Vagina (tissue), 2 donors: ENCODE measurements around the gene LMCD1. TPM values are rescaled to one million over a fixed set of nuclear protein-coding genes. Genes with fewer than 3 reads are reported as not detected.

Experiments used
- DNase-seq, 2 donors: peaks; one replicate each; pipeline ENCODE4 v3.0.0-alpha.2; 2017; ENCODE audit errors: extremely low spot score in 2 of 2
- H3K27ac ChIP-seq: fragments of 200-600 bp; sonication (generic); one replicate; pipeline ENCODE4 v1.5.1; 2019
- H3K27me3 ChIP-seq: fragments of 200-600 bp; sonication (generic); one replicate; pipeline ENCODE4 v1.5.1; 2019
- H3K36me3 ChIP-seq, 2 donors: fragments of 200-600 bp; sonication (generic); one replicate each; pipeline ENCODE4 v1.5.1; 2017 to 2019
- H3K4me1 ChIP-seq: fragments of 200-600 bp; sonication (generic); one replicate; pipeline ENCODE4 v1.5.1; 2019
- H3K4me3 ChIP-seq, 2 donors: fragments of 200-600 bp; sonication (generic); 1 replicate in 1 of 2; 2 replicates in 1 of 2; pipeline ENCODE4 v1.5.1; 2016 to 2019
- H3K9me3 ChIP-seq: fragments of 200-600 bp; sonication (generic); one replicate; pipeline ENCODE4 v1.5.1; 2019
- POLR2A ChIP-seq, 2 donors: fragments of 450-650 bp; IDR thresholded peaks; one replicate each; pipeline ENCODE4 v1.6.1; 2017; ENCODE audit warnings: antibody characterized with exemption in 2 of 2, mild to moderate bottlenecking in 2 of 2, moderate library complexity in 2 of 2
- POLR2AphosphoS5 ChIP-seq, 2 donors: sonication (generic); formaldehyde crosslinking; IDR thresholded peaks; one replicate each; pipeline ENCODE4 v1.9.0; 2017; ENCODE audit warnings: antibody characterized with exemption in 2 of 2, mild to moderate bottlenecking in 2 of 2, low read depth in 1 of 2; ENCODE audit not compliant: insufficient read depth in 1 of 2
- intact Hi-C: fragments of 100-400 bp; cut with DNase I; formaldehyde crosslinking; loops from one replicate; pipeline ENCODE4 v1.15.1; 2023
- total RNA-seq: library from RNA; depleted of rRNA; stranded (reverse); fragments of >200 nt; gene quantifications from one replicate; pipeline ENCODE4 v1.2.3, GENCODE V29; 2016
- TF ChIP-seq, protein P1 (sequence below), 3 experiments: fragments of 450-650 bp in 2 of 3; fragments of 200-600 bp in 1 of 3; sonication (generic) in 1 of 3; IDR thresholded peaks; one replicate each; pipeline ENCODE4 v1.5.1; 2017 to 2019; ENCODE audit warnings: antibody characterized with exemption in 3 of 3, mild to moderate bottlenecking in 2 of 3, moderate library complexity in 2 of 3

LMCD1 gene
- total RNA-seq, 1 donor from 2014 or later: 78.3 TPM

- H3K27me3 ChIP-seq: no peaks in the 10 kb centered on the region
- DNase-seq: no peak
- H3K4me1 ChIP-seq: no peaks in the 10 kb centered on the region
- H3K9me3 ChIP-seq: no peaks in the 10 kb centered on the region
- TF ChIP-seq POLR2AphosphoS5 (IDR thresholded peaks at IDR 0.05; ENCODE audit: insufficient read depth in 1 of 2, low read depth in 1 of 2): no peak
- TF ChIP-seq, protein P1, sequence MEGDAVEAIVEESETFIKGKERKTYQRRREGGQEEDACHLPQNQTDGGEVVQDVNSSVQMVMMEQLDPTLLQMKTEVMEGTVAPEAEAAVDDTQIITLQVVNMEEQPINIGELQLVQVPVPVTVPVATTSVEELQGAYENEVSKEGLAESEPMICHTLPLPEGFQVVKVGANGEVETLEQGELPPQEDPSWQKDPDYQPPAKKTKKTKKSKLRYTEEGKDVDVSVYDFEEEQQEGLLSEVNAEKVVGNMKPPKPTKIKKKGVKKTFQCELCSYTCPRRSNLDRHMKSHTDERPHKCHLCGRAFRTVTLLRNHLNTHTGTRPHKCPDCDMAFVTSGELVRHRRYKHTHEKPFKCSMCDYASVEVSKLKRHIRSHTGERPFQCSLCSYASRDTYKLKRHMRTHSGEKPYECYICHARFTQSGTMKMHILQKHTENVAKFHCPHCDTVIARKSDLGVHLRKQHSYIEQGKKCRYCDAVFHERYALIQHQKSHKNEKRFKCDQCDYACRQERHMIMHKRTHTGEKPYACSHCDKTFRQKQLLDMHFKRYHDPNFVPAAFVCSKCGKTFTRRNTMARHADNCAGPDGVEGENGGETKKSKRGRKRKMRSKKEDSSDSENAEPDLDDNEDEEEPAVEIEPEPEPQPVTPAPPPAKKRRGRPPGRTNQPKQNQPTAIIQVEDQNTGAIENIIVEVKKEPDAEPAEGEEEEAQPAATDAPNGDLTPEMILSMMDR (IDR thresholded peaks at IDR 0.05): no peak
- no peak for TF ChIP-seq POLR2A (IDR thresholded peaks at IDR 0.05)
- H3K36me3 ChIP-seq: no peaks in the 10 kb centered on the region
- no peak overlapping the region for H3K4me3 ChIP-seq
- intact Hi-C loops: no loop called here
- H3K27ac ChIP-seq: no peak overlapping the region
These were observed 45.2 kb upstream of the LMCD1 start for GRCh38 chr3:8456412-8456811.

DNA sequence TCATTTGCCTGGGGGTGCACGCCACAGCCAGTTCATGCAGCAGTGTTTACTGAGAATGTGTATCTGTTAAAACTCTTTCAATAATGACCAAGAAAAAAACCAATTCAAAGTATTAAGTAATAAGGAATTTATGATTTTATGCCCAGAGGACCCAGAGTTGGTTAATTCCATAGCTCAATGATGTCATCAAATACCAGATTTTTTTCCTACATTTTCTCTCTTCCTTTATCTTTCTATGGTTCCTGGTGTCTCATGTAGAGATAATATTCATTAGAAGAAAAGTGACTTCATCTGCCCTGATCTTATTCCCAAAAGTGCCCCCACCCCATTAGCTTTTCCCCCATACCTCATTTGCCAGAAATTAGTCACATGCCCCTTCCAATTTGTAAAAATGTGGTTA, 44.6 kb upstream of the LMCD1 start:
- no peak for DNase-seq
- TF ChIP-seq, protein P1 (IDR thresholded peaks at IDR 0.05): no peak
- no peak for TF ChIP-seq POLR2AphosphoS5 (IDR thresholded peaks at IDR 0.05; ENCODE audit: insufficient read depth in 1 of 2, low read depth in 1 of 2)
- no peak for TF ChIP-seq POLR2A (IDR thresholded peaks at IDR 0.05)
- no peak overlapping the region for H3K4me3 ChIP-seq
- no peaks in the 10 kb centered on the region for H3K27me3 ChIP-seq
- no peak overlapping the region for H3K27ac ChIP-seq
- no peaks in the 10 kb centered on the region for H3K4me1 ChIP-seq
- H3K9me3 ChIP-seq: no peaks in the 10 kb centered on the region
- intact Hi-C loops: no loop called here
- H3K36me3 ChIP-seq: no peaks in the 10 kb centered on the region

GRCh38 chr3:8458238-8458661, 43.4 kb upstream of the LMCD1 start:
- H3K9me3 ChIP-seq: no peaks in the 10 kb centered on the region
- intact Hi-C loops: no loop called here
- TF ChIP-seq POLR2AphosphoS5 (IDR thresholded peaks at IDR 0.05; ENCODE audit: insufficient read depth in 1 of 2, low read depth in 1 of 2) (no peak), POLR2A (IDR thresholded peaks at IDR 0.05) (no peak)
- TF ChIP-seq, protein P1 (IDR thresholded peaks at IDR 0.05): no peak
- no peaks in the 10 kb centered on the region for H3K27me3 ChIP-seq
- H3K36me3 ChIP-seq: no peaks in the 10 kb centered on the region
- H3K27ac ChIP-seq: no peak overlapping the region
- no peak for DNase-seq
- no peaks in the 10 kb centered on the region for H3K4me1 ChIP-seq
- H3K4me3 ChIP-seq: no peak overlapping the region

- no peak for DNase-seq
- Histone ChIP-seq H3K36me3 (no peaks in the 10 kb centered on the region), H3K4me3 (no peak overlapping the region), H3K4me1 (no peaks in the 10 kb centered on the region), H3K27me3 (no peaks in the 10 kb centered on the region), H3K27ac (no peak overlapping the region), H3K9me3 (no peaks in the 10 kb centered on the region)
- TF ChIP-seq, protein P1 (IDR thresholded peaks at IDR 0.05): no peak
- no peak for TF ChIP-seq POLR2A (IDR thresholded peaks at IDR 0.05)
- TF ChIP-seq POLR2AphosphoS5 (IDR thresholded peaks at IDR 0.05; ENCODE audit: insufficient read depth in 1 of 2, low read depth in 1 of 2): no peak
- intact Hi-C loops: no loop called here
These were observed 42.9 kb upstream of the LMCD1 start for GRCh38 chr3:8458711-8459110.

DNA sequence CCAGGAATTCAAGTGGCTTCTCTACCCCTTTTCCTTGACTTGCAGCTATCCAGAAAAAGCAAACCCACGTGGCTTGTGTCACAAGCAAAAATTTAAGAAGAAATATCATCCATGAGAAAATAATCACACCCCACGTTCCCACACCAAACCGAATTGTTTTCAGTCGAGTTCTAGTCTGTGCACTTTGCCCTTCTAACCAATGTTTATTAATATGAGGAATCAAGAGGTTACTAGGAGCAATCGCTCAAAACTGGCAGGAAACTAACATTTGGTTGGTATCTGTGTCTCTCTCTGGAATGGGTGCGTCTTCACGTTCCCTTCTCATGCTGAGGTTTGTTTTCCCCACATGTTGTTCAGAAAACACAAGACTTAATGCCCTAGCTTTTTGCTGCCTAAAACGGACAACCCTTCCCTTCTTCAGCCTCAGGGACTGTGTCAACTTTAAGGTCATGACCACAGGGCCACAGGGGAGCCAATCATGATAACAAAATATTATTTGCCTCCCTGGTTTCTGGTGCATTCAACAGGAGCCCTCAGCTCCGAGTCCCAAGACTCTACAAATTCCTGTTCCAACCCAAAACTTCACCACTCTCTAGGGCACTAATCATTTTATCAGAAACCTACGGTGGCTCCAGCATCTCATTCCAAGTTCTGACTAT, 41.4 kb upstream of the LMCD1 start:
- TF ChIP-seq POLR2AphosphoS5 (IDR thresholded peaks at IDR 0.05; ENCODE audit: insufficient read depth in 1 of 2, low read depth in 1 of 2) (no peak), POLR2A (IDR thresholded peaks at IDR 0.05) (no peak)
- TF ChIP-seq, protein P1 (IDR thresholded peaks at IDR 0.05): no peak
- no peak overlapping the region for H3K27ac ChIP-seq
- no peak for DNase-seq
- intact Hi-C loops: no loop called here
- no peaks in the 10 kb centered on the region for H3K36me3 ChIP-seq
- no peaks in the 10 kb centered on the region for H3K4me1 ChIP-seq
- no peaks in the 10 kb centered on the region for H3K9me3 ChIP-seq
- H3K4me3 ChIP-seq: no peak overlapping the region
- no peaks in the 10 kb centered on the region for H3K27me3 ChIP-seq
